Psoas muscle (tissue), 8 donors: ENCODE data around the gene GRIP1. TPM values are rescaled to one million over a fixed set of nuclear protein-coding genes. Genes with fewer than 3 reads are reported as not detected.

Source experiments
- ATAC-seq, 4 donors: fragments of 200-7000 bp; cut with Tn5 transposase; one replicate each; pipeline ENCODE4 v1.9.1; 2020; ENCODE audit warnings: moderate library complexity in 3 of 4, mild to moderate bottlenecking in 2 of 4
- DNase-seq, 2 donors: peaks; one replicate each; pipeline ENCODE4 v3.0.0-alpha.2; 2020
- H3K27ac ChIP-seq: fragments of 200-600 bp; one replicate; pipeline ENCODE4 v1.8.0; 2022
- H3K27me3 ChIP-seq, 3 donors: fragments of 200-600 bp in 1 of 3; one replicate each; pipeline versions ENCODE4 v1.6.1 to v1.8.0; 2013 to 2022; ENCODE audit warnings: low read length in 2 of 3, mild to moderate bottlenecking in 2 of 3, moderate library complexity in 1 of 3; ENCODE audit not compliant: insufficient read depth in 3 of 3
- H3K36me3 ChIP-seq, 2 donors: fragments of 200-600 bp in 1 of 2; one replicate each; pipeline versions ENCODE4 v1.6.1 to v1.8.0; 2013 to 2022; ENCODE audit warnings: low read depth in 1 of 2, mild to moderate bottlenecking in 1 of 2, moderate library complexity in 1 of 2; ENCODE audit not compliant: insufficient read depth in 1 of 2
- H3K4me1 ChIP-seq: fragments of 200-600 bp; one replicate; pipeline ENCODE4 v1.8.0; 2022
- H3K4me3 ChIP-seq: fragments of 200-600 bp; one replicate; pipeline ENCODE4 v1.8.0; 2022; ENCODE audit warnings: mild to moderate bottlenecking
- H3K9me3 ChIP-seq: fragments of 200-600 bp; one replicate; pipeline ENCODE4 v1.8.0; 2022
- CTCF ChIP-seq: fragments of 200-600 bp; IDR thresholded peaks from one replicate; pipeline ENCODE4 v1.8.0; 2022; ENCODE audit warnings: antibody characterized with exemption
- WGBS, 3 donors: extraction: QIAGEN DNeasy Blood & Tissue Kit; methylation state at CpG; one replicate each; pipeline versions ENCODE4 v1.1.6 to v1.1.7; 2013; 5-methylcytosine and 5-hydroxymethylcytosine counted together
- intact Hi-C, 2 donors: fragments of 100-400 bp; cut with DNase I; formaldehyde crosslinking; loops; one replicate each; pipeline versions ENCODE4 v1.11.0 to v1.14.2; 2022
- polyA plus RNA-seq, 3 donors: library from polyadenylated mRNA; stranded (reverse); fragments of 200-250 nt; gene quantifications; one replicate each; pipeline ENCODE4 v1.2.3, GENCODE V29; 2013
- total RNA-seq, 4 donors: library from RNA; stranded (reverse); fragmentation: NEBNext Ultra II Directional in 2 of 4; extraction: Animal tissue kit (Norgen Biotek cat#: 25700) in 2 of 4; gene quantifications; one replicate each; pipeline versions ENCODE4 v1.2.1 to v1.2.4, GENCODE V29; 2021 to 2023
- donor health status: healthy with polysubstance abuse.
- donor health status: DM: no; HTN: no; CAD: no; lungs with moderate emphysema.
- donor health status: Bipolar disorder and iron deficiency.
- donor health status: healthy.
- donor health status: DM: yes; HTN: yes; CAD: no.
- donor health status: DM: no; HTN: no; CAD: no.
- donor health status: DM: no; HTN: no; CAD: no.
- donor health status: DM: yes; HTN: yes; CAD: no.

GRIP1 gene
- total and polyA plus RNA-seq, 7 donors, result 0.05 to 4.1 (median 1.6) TPM

GRCh38 chr12:66589095-66589494 is 89.8 kb downstream of the GRIP1 start:
- Histone ChIP-seq H3K4me1 (no peaks in the 10 kb centered on the region), H3K27ac (no peak overlapping the region), H3K36me3 (no peaks in the 10 kb centered on the region), H3K9me3 (no peaks in the 10 kb centered on the region), H3K27me3 (no peaks in the 10 kb centered on the region), H3K4me3 (no peak overlapping the region)
- no peak for TF ChIP-seq CTCF
- WGBS, 3 donors, result 78 to 82% (median 79%) methylated on average over 3 of the region's 3 CpGs
- ATAC-seq (no peak), DNase-seq (no peak)
- intact Hi-C loops, result no loop called here

GRCh38 chr12:66587912-66588311 is 91.0 kb downstream of the GRIP1 start:
- Histone ChIP-seq H3K4me1 (no peaks in the 10 kb centered on the region), H3K9me3 (no peaks in the 10 kb centered on the region), H3K27ac (no peak overlapping the region), H3K36me3 (no peaks in the 10 kb centered on the region), H3K4me3 (no peak overlapping the region), H3K27me3 (no peaks in the 10 kb centered on the region)
- TF ChIP-seq CTCF, result no peak
- ATAC-seq (no peak), DNase-seq (no peak)
- intact Hi-C loops, result no loop called here
- 71 to 81% (median 79%) methylated on average over 6 of the region's 6 CpGs for WGBS, 3 donors

- no peaks in the 10 kb centered on the region for H3K4me1 ChIP-seq
- TF ChIP-seq CTCF, result no peak
- DNase-seq, result no peak
- no peak overlapping the region for H3K27ac ChIP-seq
- H3K36me3 ChIP-seq, result no peaks in the 10 kb centered on the region
- intact Hi-C loops, result no loop called here
- 91 to 98% (median 96%) methylated on average over 4 of the region's 4 CpGs for WGBS, 3 donors
- no peaks in the 10 kb centered on the region for H3K9me3 ChIP-seq
- H3K4me3 ChIP-seq, result no peak overlapping the region
- ATAC-seq, result no peak
- no peaks in the 10 kb centered on the region for H3K27me3 ChIP-seq
Observed at GRCh38 chr12:66584673-66585072, 94.2 kb downstream of the GRIP1 start.

GRCh38 chr12:66573605-66574004 is 105.3 kb downstream of the GRIP1 start:
- ATAC-seq (no peak), DNase-seq (no peak)
- Histone ChIP-seq H3K4me3 (no peak overlapping the region), H3K9me3 (no peaks in the 10 kb centered on the region), H3K27me3 (no peaks in the 10 kb centered on the region), H3K27ac (no peak overlapping the region), H3K4me1 (no peaks in the 10 kb centered on the region), H3K36me3 (no peaks in the 10 kb centered on the region)
- intact Hi-C loops, result no loop called here
- WGBS, 3 donors, result 41 to 49% (median 42%) methylated on average over 5 of the region's 5 CpGs
- no peak for TF ChIP-seq CTCF

GRCh38 chr12:66572845-66573244 is 106.0 kb downstream of the GRIP1 start:
- intact Hi-C loops, result no loop called here
- H3K4me1 ChIP-seq, result no peaks in the 10 kb centered on the region
- 92 to 96% (median 93%) methylated on average over 6 of the region's 6 CpGs for WGBS, 3 donors
- H3K27me3 ChIP-seq, result no peaks in the 10 kb centered on the region
- H3K36me3 ChIP-seq, result no peaks in the 10 kb centered on the region
- no peaks in the 10 kb centered on the region for H3K9me3 ChIP-seq
- ATAC-seq (no peak), DNase-seq (no peak)
- H3K4me3 ChIP-seq, result no peak overlapping the region
- no peak for TF ChIP-seq CTCF
- H3K27ac ChIP-seq, result no peak overlapping the region
